ENCODE results near the gene MYZAP. TPM values are rescaled to one million over a fixed set of nuclear protein-coding genes. Genes with fewer than 3 reads are reported as not detected.

MYZAP gene
- total and polyA plus RNA-seq, 9 of the 15 experiments (the other 6 are each of a cell fraction or from before 2014, with no cell fraction given) = 0.03 TPM; not detected in 8

DNA sequence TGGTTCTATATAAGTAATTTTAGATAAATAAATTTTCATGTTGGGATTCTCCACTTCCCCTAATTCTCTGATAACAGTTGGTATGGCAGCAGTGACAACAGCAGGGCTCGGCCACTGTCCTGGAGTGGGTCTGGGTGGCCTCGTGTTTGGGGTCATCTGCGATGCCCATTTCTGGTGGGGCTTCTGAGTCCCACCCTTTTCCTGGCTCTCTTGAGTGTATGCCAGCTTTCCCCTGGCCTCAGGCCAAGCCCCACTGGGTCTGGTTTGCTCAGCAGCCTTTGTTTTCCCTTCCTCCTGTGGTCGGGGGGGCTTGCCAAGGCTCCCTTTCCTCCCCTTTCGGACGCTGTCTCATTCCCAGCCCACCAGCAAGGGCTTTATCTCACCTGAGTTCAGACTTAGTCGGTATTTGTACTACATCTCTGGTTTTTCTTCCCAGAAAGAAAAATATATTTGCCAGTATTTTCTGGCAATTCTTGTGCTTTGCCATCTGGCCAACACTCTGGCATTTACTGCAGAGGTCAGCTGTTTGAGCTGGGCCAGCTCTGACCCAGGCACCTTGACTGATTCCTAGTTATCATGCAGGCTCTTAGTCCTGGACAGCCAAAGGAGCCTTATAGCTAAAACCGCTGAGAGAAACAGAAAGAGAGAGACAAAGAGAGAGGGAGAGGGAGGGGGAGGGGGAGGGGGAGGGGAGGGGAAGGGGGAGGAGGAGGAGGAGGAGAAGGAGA is 35.2 kb downstream of the MYZAP start (continued):
- TF ChIP-seq, protein P1, sequence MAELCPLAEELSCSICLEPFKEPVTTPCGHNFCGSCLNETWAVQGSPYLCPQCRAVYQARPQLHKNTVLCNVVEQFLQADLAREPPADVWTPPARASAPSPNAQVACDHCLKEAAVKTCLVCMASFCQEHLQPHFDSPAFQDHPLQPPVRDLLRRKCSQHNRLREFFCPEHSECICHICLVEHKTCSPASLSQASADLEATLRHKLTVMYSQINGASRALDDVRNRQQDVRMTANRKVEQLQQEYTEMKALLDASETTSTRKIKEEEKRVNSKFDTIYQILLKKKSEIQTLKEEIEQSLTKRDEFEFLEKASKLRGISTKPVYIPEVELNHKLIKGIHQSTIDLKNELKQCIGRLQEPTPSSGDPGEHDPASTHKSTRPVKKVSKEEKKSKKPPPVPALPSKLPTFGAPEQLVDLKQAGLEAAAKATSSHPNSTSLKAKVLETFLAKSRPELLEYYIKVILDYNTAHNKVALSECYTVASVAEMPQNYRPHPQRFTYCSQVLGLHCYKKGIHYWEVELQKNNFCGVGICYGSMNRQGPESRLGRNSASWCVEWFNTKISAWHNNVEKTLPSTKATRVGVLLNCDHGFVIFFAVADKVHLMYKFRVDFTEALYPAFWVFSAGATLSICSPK (IDR thresholded peaks at IDR 0.05; ENCODE audit: borderline replicate concordance) = no peak
- TF ChIP-seq RFX5 (IDR thresholded peaks at IDR 0.05; ENCODE audit: low read depth, low read length) (no peak), ARID2 (IDR thresholded peaks at IDR 0.05) (no peak), CBX8 (IDR thresholded peaks at IDR 0.05; ENCODE audit: borderline replicate concordance, extremely low read depth, low read depth, low read length, poor library complexity, severe bottlenecking) (no peak)

DNA sequence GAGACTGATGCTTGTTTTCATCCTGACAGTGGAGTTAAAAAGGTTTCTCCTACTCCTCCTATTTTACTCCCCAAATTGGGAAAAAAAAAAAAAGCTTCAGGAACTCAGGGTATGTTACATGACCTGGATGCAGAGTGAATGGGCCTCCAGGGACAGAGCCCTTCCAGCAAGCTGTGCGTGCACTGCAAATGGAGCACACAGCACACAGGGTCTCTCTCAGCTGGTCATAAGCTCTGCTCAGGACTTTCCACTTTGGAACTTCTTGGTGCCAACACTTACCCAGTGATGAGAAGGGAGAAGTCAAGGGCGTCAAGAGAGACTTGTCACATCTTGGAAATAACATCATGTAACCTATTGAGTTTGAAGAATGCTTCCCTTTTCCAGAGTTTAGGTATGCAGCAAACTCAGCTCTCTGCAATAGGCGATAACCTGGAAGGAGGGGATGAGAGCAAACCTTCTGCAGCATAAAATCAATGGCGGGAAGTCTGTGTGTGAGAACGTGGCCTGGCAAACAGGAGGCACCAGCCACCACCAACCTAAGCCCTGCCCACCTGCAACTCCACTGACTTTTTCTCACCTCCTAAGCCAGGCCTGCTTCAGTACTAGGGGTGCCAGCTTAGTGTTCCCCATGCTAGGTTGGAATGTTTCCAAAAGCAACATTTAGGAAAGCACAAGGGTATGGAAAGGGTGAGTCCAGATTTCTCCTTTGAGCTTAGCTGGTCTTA is 39.8 kb downstream of the MYZAP start:
- BruUV-seq (replicated peaks) = no TSS peak
- TF ChIP-seq, protein P2, sequence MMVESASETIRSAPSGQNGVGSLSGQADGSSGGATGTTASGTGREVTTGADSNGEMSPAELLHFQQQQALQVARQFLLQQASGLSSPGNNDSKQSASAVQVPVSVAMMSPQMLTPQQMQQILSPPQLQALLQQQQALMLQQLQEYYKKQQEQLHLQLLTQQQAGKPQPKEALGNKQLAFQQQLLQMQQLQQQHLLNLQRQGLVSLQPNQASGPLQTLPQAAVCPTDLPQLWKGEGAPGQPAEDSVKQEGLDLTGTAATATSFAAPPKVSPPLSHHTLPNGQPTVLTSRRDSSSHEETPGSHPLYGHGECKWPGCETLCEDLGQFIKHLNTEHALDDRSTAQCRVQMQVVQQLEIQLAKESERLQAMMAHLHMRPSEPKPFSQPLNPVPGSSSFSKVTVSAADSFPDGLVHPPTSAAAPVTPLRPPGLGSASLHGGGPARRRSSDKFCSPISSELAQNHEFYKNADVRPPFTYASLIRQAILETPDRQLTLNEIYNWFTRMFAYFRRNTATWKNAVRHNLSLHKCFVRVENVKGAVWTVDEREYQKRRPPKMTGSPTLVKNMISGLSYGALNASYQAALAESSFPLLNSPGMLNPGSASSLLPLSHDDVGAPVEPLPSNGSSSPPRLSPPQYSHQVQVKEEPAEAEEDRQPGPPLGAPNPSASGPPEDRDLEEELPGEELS (CRISPR knock-in tag; IDR thresholded peaks at IDR 0.05; ENCODE audit: borderline replicate concordance) = no peak
- TF ChIP-seq PCBP2 (IDR thresholded peaks at IDR 0.05; ENCODE audit: low read depth, low read length, poor library complexity, severe bottlenecking) (no peak), FUS (optimal IDR thresholded peaks at IDR 0.05; ENCODE audit: low read depth, low read length) (no peak), SRSF1 (IDR thresholded peaks at IDR 0.05; ENCODE audit: low read depth, low read length) (no peak), RBM17 (IDR thresholded peaks at IDR 0.05; ENCODE audit: borderline replicate concordance, low read depth, low read length) (no peak), MYNN (IDR thresholded peaks at IDR 0.05) (no peak), MYNN (CRISPR knock-in tag; IDR thresholded peaks at IDR 0.05) (no peak), GABPB1 (CRISPR knock-in tag; IDR thresholded peaks at IDR 0.05) (no peak), POLR2A (conservative IDR thresholded peaks at IDR 0.05) (no peak), NCOA2 (IDR thresholded peaks at IDR 0.05; ENCODE audit: partially characterized antibody in 2 of 2) (no peak)
- TF ChIP-seq, protein P3, sequence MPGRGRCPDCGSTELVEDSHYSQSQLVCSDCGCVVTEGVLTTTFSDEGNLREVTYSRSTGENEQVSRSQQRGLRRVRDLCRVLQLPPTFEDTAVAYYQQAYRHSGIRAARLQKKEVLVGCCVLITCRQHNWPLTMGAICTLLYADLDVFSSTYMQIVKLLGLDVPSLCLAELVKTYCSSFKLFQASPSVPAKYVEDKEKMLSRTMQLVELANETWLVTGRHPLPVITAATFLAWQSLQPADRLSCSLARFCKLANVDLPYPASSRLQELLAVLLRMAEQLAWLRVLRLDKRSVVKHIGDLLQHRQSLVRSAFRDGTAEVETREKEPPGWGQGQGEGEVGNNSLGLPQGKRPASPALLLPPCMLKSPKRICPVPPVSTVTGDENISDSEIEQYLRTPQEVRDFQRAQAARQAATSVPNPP (IDR thresholded peaks at IDR 0.05; ENCODE audit: borderline replicate concordance, insufficient read depth, insufficient read length) = no peak

More for the DNA sequence above, 39.8 kb downstream of the MYZAP start:
- peaks cover 18 to 26% of the 10 kb centered on the region in 2 experiments for H3K27me3 ChIP-seq (ENCODE audit: control insufficient read depth in 2 of 2, insufficient read depth in 2 of 2, low read length in 2 of 2)
- in situ Hi-C loops (cut with MboI) (no loop called here), intact Hi-C loops (cut with micrococcal nuclease) (no loop called here)
- no peaks in the 10 kb centered on the region for H3K36me3 ChIP-seq (ENCODE audit: control insufficient read depth, insufficient read depth, low read length)
- FAIRE-seq (no peak), DNase-seq (ENCODE audit: extremely low read depth in 1 of 4, low spot score in 3 of 4) (no peak), ATAC-seq (no peak)
- no peaks in the 10 kb centered on the region for H3K4me1 ChIP-seq (replicated peaks in 1 of 2; ENCODE audit: control insufficient read depth in 2 of 2, insufficient read depth in 2 of 2, low read length in 2 of 2)
- H3K4me3 ChIP-seq = no peak overlapping the region
- no peak overlapping the region for H3K27ac ChIP-seq (ENCODE audit: extremely low read depth, low read depth, low read length)
- no peaks in the 10 kb centered on the region for H3K9me1 ChIP-seq (ENCODE audit: control insufficient read depth, insufficient read depth, low read length)
- no peak overlapping the region for H3K9ac ChIP-seq (ENCODE audit: insufficient read depth in 1 of 2, low read depth in 2 of 2, low read length in 2 of 2)
- no peaks in the 10 kb centered on the region for H3K9me3 ChIP-seq (replicated peaks; ENCODE audit: control insufficient read depth, insufficient read depth, low read depth, low read length)
- 4% methylated on average over 5 of the region's 5 CpGs for WGBS (ENCODE audit: insufficient coverage, low coverage, missing lambda C conversion rate)
- H2AFZ ChIP-seq (ENCODE audit: low read depth, low read length) = no peak overlapping the region
- H4K20me1 ChIP-seq (replicated peaks; ENCODE audit: control insufficient read depth, insufficient read depth, low read length) = no peaks in the 10 kb centered on the region
- CTCF ChIA-PET (ENCODE audit: low intra/inter-chr PET ratio) = no interaction called here
- H3K79me2 ChIP-seq (ENCODE audit: control insufficient read depth, insufficient read depth, low read length) = no peaks in the 10 kb centered on the region
- no peak overlapping the region for H3K4me2 ChIP-seq (ENCODE audit: insufficient read depth, low read length)
- POLR2A ChIA-PET = no interaction called here
